ENCODE measurements around the gene DIPK1B. TPM values are rescaled to one million over a fixed set of nuclear protein-coding genes. Genes with fewer than 3 reads are reported as not detected.
A peak's percentile ranks its signal among the peaks of the same experiment; 100 is the strongest.

Gene DIPK1B
- total RNA-seq, 2 donors from 2014 or later = 4.8 to 6.9 TPM

GRCh38 chr9:136665704-136666371 is 46.5 kb upstream of the DIPK1B start:
- Histone ChIP-seq H3K27ac (no peak overlapping the region), H3K4me1 (ENCODE audit: control insufficient read depth in 1 of 2, low read depth in 2 of 2) (peaks cover 0 to 17% of the 10 kb centered on the region in 2 donors), H3K36me3 (no peaks in the 10 kb centered on the region), H3K27me3 (replicated peaks; ENCODE audit: insufficient read depth) (no peaks in the 10 kb centered on the region), H3K4me3 (peak overlapping the region; percentile 65), H3K9me3 (no peaks in the 10 kb centered on the region)
- no peak for ATAC-seq (ENCODE audit: insufficient number of reproducible peaks, low FRiP score, low read depth)
- no peak for TF ChIP-seq CTCF (IDR thresholded peaks at IDR 0.05)
- DNase-seq (ENCODE audit: low spot score) = no peak

GRCh38 chr9:136666372-136667213 is 45.8 kb upstream of the DIPK1B start:
- Histone ChIP-seq H3K36me3 (no peaks in the 10 kb centered on the region), H3K27me3 (replicated peaks; ENCODE audit: insufficient read depth) (no peaks in the 10 kb centered on the region), H3K4me3 (peak overlapping the region; percentile 62), H3K9me3 (no peaks in the 10 kb centered on the region), H3K27ac (no peak overlapping the region), H3K4me1 (ENCODE audit: control insufficient read depth in 1 of 2, low read depth in 2 of 2) (peaks cover 0 to 17% of the 10 kb centered on the region in 2 donors)
- ATAC-seq (ENCODE audit: insufficient number of reproducible peaks, low FRiP score, low read depth) = no peak
- DNase-seq (ENCODE audit: low spot score) = no peak
- TF ChIP-seq CTCF (IDR thresholded peaks at IDR 0.05) = no peak

- Histone ChIP-seq H3K36me3 (no peaks in the 10 kb centered on the region), H3K4me3 (peak overlapping the region; percentile 62), H3K9me3 (no peaks in the 10 kb centered on the region), H3K27me3 (replicated peaks; ENCODE audit: insufficient read depth) (no peaks in the 10 kb centered on the region), H3K27ac (no peak overlapping the region), H3K4me1 (ENCODE audit: control insufficient read depth in 1 of 2, low read depth in 2 of 2) (peaks cover 0 to 17% of the 10 kb centered on the region in 2 donors)
- TF ChIP-seq CTCF (IDR thresholded peaks at IDR 0.05) = no peak
- DNase-seq (ENCODE audit: low spot score) = no peak
- no peak for ATAC-seq (ENCODE audit: insufficient number of reproducible peaks, low FRiP score, low read depth)
Observed at GRCh38 chr9:136667214-136667939, 45.0 kb upstream of the DIPK1B start.

- Histone ChIP-seq H3K36me3 (no peaks in the 10 kb centered on the region), H3K27ac (no peak overlapping the region), H3K27me3 (replicated peaks; ENCODE audit: insufficient read depth) (no peaks in the 10 kb centered on the region), H3K9me3 (no peaks in the 10 kb centered on the region), H3K4me3 (peak overlapping the region; percentile 62), H3K4me1 (ENCODE audit: control insufficient read depth in 1 of 2, low read depth in 2 of 2) (peaks cover 0 to 17% of the 10 kb centered on the region in 2 donors)
- TF ChIP-seq CTCF (IDR thresholded peaks at IDR 0.05) = no peak
- no peak for ATAC-seq (ENCODE audit: insufficient number of reproducible peaks, low FRiP score, low read depth)
- DNase-seq (ENCODE audit: low spot score) = no peak
Observed at GRCh38 chr9:136667940-136668760, 44.2 kb upstream of the DIPK1B start.

All from thoracic aorta (tissue), 2 donors.